SU-DHL-6 (cell line): ENCODE results near the gene ENTPD6.
"Not testable (repeated sequence)": the region's sequence is repeated elsewhere in the genome, so short reads cannot be mapped to it uniquely, and the experiment has no call there.

Experiments
- H2AFZ ChIP-seq: fragments of 200-600 bp; sonication (generic); 2 replicates; pipeline ENCODE4 v1.6.1; 2014; ENCODE audit warnings: low read depth, mild to moderate bottlenecking, moderate library complexity, mixed read lengths, antibody characterized with exemption, low read length; ENCODE audit not compliant: severe bottlenecking
- H3F3A ChIP-seq: fragments of 200-600 bp; shearing (Covaris generic); 2 replicates; pipeline ENCODE4 v1.6.0; 2016; ENCODE audit warnings: antibody characterized with exemption, mild to moderate bottlenecking; ENCODE audit not compliant: insufficient read depth
- H3K27ac ChIP-seq: fragments of 200-600 bp; sonication (generic); 2 replicates; pipeline ENCODE4 v1.5.1; 2016; ENCODE audit warnings: low read depth, mild to moderate bottlenecking, low read length, moderate library complexity, mixed read lengths
- H3K27me3 ChIP-seq: fragments of 200-600 bp; sonication (generic), shearing (Covaris generic); 2 replicates; pipeline ENCODE4 v1.6.0; 2014; ENCODE audit warnings: mild to moderate bottlenecking, low read length
- H3K36me3 ChIP-seq: fragments of 200-600 bp; sonication (generic); 2 replicates; pipeline ENCODE4 v1.6.1; 2014; ENCODE audit warnings: mild to moderate bottlenecking, low read length, mixed read lengths
- H3K4me2 ChIP-seq: fragments of 300-600, 200-600 bp; shearing (Covaris generic), sonication (generic); 2 replicates; pipeline ENCODE4 v1.6.0; 2014; ENCODE audit warnings: low read length, low read depth, mild to moderate bottlenecking; ENCODE audit not compliant: poor library complexity, severe bottlenecking
- H3K4me3 ChIP-seq: fragments of 200-600 bp; sonication (generic); 2 replicates; pipeline ENCODE4 v1.5.1; 2014; ENCODE audit warnings: antibody characterized with exemption, low read length, mild to moderate bottlenecking, mixed read lengths; ENCODE audit not compliant: insufficient read depth, poor library complexity, severe bottlenecking
- H3K79me2 ChIP-seq: fragments of 200-600 bp; sonication (generic); 2 replicates; pipeline ENCODE4 v1.6.1; 2014; ENCODE audit warnings: mild to moderate bottlenecking, low read length, moderate library complexity; ENCODE audit not compliant: insufficient read depth
- H3K9ac ChIP-seq: fragments of 200-600 bp; sonication (generic); 2 replicates; pipeline ENCODE4 v1.7.0; 2014; ENCODE audit warnings: mild to moderate bottlenecking, low read length
- H3K9me2 ChIP-seq: fragments of 200-600 bp; sonication (generic); replicated peaks from 2 replicates; pipeline ENCODE4 v1.6.1; 2014; ENCODE audit warnings: low read length; ENCODE audit not compliant: insufficient read depth
- H3K9me3 ChIP-seq: fragments of 200-600 bp; sonication (generic); 2 replicates; pipeline ENCODE4 v1.6.1; 2014; ENCODE audit warnings: low read length, mixed read lengths; ENCODE audit not compliant: insufficient read depth
- H4K20me1 ChIP-seq: fragments of 200-600 bp; sonication (generic); 2 replicates; pipeline ENCODE4 v1.6.1; 2014; ENCODE audit warnings: low read depth, mild to moderate bottlenecking, antibody characterized with exemption, low read length, moderate library complexity, mixed read lengths
- CTCF ChIP-seq: fragments of 200-600 bp; sonication (generic); IDR thresholded peaks from one replicate; pipeline ENCODE4 v1.5.1; 2017; ENCODE audit warnings: antibody characterized with exemption, mild to moderate bottlenecking, low read length, moderate library complexity; ENCODE audit not compliant: insufficient read depth, poor library complexity, severe bottlenecking
- EZH2phosphoT487 ChIP-seq: fragments of 200-600 bp; sonication (generic), shearing (Covaris generic); conservative IDR thresholded peaks from 2 replicates; pipeline ENCODE4 v1.6.1; 2018; ENCODE audit warnings: mild to moderate bottlenecking, antibody characterized with exemption, low read length, moderate library complexity, mixed read lengths

Gene ENTPD6

GRCh38 chr20:25259788-25260254 is 64.3 kb downstream of the ENTPD6 start:
- H3F3A ChIP-seq, result no peaks in the 10 kb centered on the region
- H3K79me2 ChIP-seq, result no peaks in the 10 kb centered on the region; the same call in 1 of the 2 replicates
- H3K9me2 ChIP-seq, result no peaks in the 10 kb centered on the region
- no peak overlapping the region for H2AFZ ChIP-seq
- H3K4me2 ChIP-seq, result no peak overlapping the region
- no peak for TF ChIP-seq CTCF
- no peak for TF ChIP-seq EZH2phosphoT487
- H4K20me1 ChIP-seq, result no peaks in the 10 kb centered on the region
- H3K9me3 ChIP-seq, result no peaks in the 10 kb centered on the region
- no peaks in the 10 kb centered on the region for H3K27me3 ChIP-seq
- no peak overlapping the region for H3K9ac ChIP-seq
- H3K4me3 ChIP-seq, result no peak overlapping the region
- no peaks in the 10 kb centered on the region for H3K36me3 ChIP-seq
- H3K27ac ChIP-seq, result no peak overlapping the region

GRCh38 chr20:25260770-25261437 is 65.4 kb downstream of the ENTPD6 start:
- not testable (repeated sequence) for H3K4me2 ChIP-seq, H3F3A ChIP-seq, H3K27me3 ChIP-seq, H3K36me3 ChIP-seq, H3K27ac ChIP-seq, H2AFZ ChIP-seq, H3K9me3 ChIP-seq, H3K9ac ChIP-seq, H3K9me2 ChIP-seq, H3K79me2 ChIP-seq, H4K20me1 ChIP-seq, H3K4me3 ChIP-seq

- no peaks in the 10 kb centered on the region for H3K9me3 ChIP-seq
- H4K20me1 ChIP-seq, result peaks cover 12% of the 10 kb centered on the region; the same call in 1 of the 2 replicates
- no peaks in the 10 kb centered on the region for H3K36me3 ChIP-seq
- no peak overlapping the region for H3K9ac ChIP-seq
- TF ChIP-seq EZH2phosphoT487 (no peak), CTCF (no peak)
- no peak overlapping the region for H3K4me2 ChIP-seq
- H3K27ac ChIP-seq, result no peak overlapping the region
- H2AFZ ChIP-seq, result no peak overlapping the region
- H3K4me3 ChIP-seq, result no peak overlapping the region
- H3K27me3 ChIP-seq, result no peaks in the 10 kb centered on the region
- H3F3A ChIP-seq, result no peaks in the 10 kb centered on the region
- H3K79me2 ChIP-seq, result no peaks in the 10 kb centered on the region
- no peaks in the 10 kb centered on the region for H3K9me2 ChIP-seq
Observed at GRCh38 chr20:25269057-25269832, 73.7 kb downstream of the ENTPD6 start.

- Histone ChIP-seq H3K9me2 (no peaks in the 10 kb centered on the region), H2AFZ (no peak overlapping the region), H3K27me3 (no peaks in the 10 kb centered on the region), H3K4me3 (no peak overlapping the region), H3K27ac (no peak overlapping the region), H3K9me3 (no peaks in the 10 kb centered on the region), H3K79me2 (no peaks in the 10 kb centered on the region), H3K36me3 (no peaks in the 10 kb centered on the region), H3K9ac (no peak overlapping the region), H3K4me2 (no peak overlapping the region), H4K20me1 (peaks cover 12% of the 10 kb centered on the region; the same call in 1 of the 2 replicates), H3F3A (no peaks in the 10 kb centered on the region)
- TF ChIP-seq EZH2phosphoT487 (no peak), CTCF (no peak)
Observed at GRCh38 chr20:25269833-25270170, 74.3 kb downstream of the ENTPD6 start.
